BLaER1 treated with 17β-estradiol and CSF1 and Interleukin-3, amounts not matched to agents 10 nM and 100 nM (cell line): ENCODE results near the gene PRKCG.
"Not testable (repeated sequence)": the region's sequence is repeated elsewhere in the genome, so short reads cannot be mapped to it uniquely, and the experiment has no call there.

Experiments
- H3K27ac ChIP-seq, 11 experiments: shearing (Covaris generic); formaldehyde crosslinking; 2 replicates each; pipeline ENCODE4 v1.8.1; 2022
- H3K27me3 ChIP-seq, 11 experiments: shearing (Covaris generic); formaldehyde crosslinking; 2 replicates each; pipeline ENCODE4 v1.8.1; 2022
- H3K36me3 ChIP-seq, 11 experiments: shearing (Covaris generic); formaldehyde crosslinking; 2 replicates each; pipeline ENCODE4 v1.8.1; 2022
- H3K4me1 ChIP-seq, 10 experiments: shearing (Covaris generic); formaldehyde crosslinking; 2 replicates each; pipeline ENCODE4 v1.8.1; 2022
- H3K4me2 ChIP-seq, 11 experiments: shearing (Covaris generic); formaldehyde crosslinking; 2 replicates each; pipeline ENCODE4 v1.8.1; 2022
- H3K4me3 ChIP-seq, 10 experiments: shearing (Covaris generic); formaldehyde crosslinking; 2 replicates each; pipeline ENCODE4 v1.8.1; 2022
- H3K9ac ChIP-seq, 11 experiments: shearing (Covaris generic); formaldehyde crosslinking; 2 replicates each; pipeline ENCODE4 v1.8.1; 2022
- H3K9me3 ChIP-seq, 11 experiments: shearing (Covaris generic); formaldehyde crosslinking; replicated peaks in 1 of 11; 2 replicates each; pipeline ENCODE4 v1.8.1; 2022
- H4K20me1 ChIP-seq, 11 experiments: shearing (Covaris generic); formaldehyde crosslinking; 2 replicates each; pipeline ENCODE4 v1.8.1; 2022
- Cebpa-rat ChIP-seq, 11 experiments: shearing (Covaris generic); IDR thresholded peaks; 2 replicates each; pipeline ENCODE4 v1.8.1; 2022

The PRKCG gene

DNA sequence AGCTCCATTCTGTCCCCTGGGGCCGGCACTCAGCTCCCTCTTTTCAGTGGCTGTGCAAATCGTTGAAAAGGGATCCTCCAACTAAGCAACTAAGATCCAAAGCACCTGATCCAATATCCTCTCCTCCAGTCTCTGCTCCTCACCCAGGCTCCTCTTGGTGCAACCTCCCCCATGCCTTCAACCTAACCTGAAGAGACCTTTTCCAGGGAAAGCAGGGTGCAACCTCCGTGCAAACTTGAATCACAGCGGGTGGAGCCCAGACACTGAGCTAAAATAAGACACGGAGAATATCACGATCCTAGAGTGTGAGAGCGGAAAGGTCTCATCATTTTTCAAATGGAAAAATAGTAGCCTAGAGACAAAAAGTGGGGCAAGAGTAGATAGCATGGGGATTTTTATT, 35.4 kb downstream of the PRKCG start:
- no peak overlapping the region for H3K27ac ChIP-seq
- H3K9ac ChIP-seq = no peak overlapping the region
- no peak overlapping the region for H3K4me2 ChIP-seq
- H3K36me3 ChIP-seq = no peaks in the 10 kb centered on the region
- no peak overlapping the region for H3K4me3 ChIP-seq
- H3K9me3 ChIP-seq = peaks cover 0 to 12% (median 9%) of the 10 kb centered on the region in 11 experiments; a peak in 15 of 22 replicates
- TF ChIP-seq Cebpa-rat (IDR thresholded peaks at IDR 0.05) = no peak
- peaks cover 9 to 24% (median 16%) of the 10 kb centered on the region in 11 experiments; a peak in 21 of 22 replicates for H3K27me3 ChIP-seq
- no peaks in the 10 kb centered on the region for H3K4me1 ChIP-seq
- no peaks in the 10 kb centered on the region for H4K20me1 ChIP-seq

DNA sequence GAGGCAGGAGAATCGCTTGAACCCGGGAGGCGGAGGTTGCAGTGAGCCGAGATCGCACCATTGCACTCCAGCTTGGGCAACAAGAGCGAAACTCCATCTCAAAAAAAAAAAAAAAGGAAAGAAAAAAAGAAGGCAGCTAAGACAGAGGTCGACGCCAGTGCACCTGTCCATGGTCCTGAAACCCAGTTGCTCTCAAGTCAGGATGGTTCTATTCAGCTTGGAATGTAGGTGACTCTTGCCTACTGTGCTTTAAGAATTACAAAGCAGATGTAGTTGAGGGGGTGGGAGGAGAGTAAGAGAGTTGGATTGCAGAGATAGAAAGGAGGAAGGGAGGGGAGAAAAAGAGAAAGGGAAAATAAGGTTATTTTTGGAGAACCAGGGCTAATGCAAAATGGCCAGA, 45.7 kb downstream of the PRKCG start:
- no peaks in the 10 kb centered on the region for H3K36me3 ChIP-seq
- H4K20me1 ChIP-seq = no peaks in the 10 kb centered on the region; a peak in 1 of 22 replicates
- no peak overlapping the region for H3K4me2 ChIP-seq
- TF ChIP-seq Cebpa-rat (IDR thresholded peaks at IDR 0.05) = no peak
- no peak overlapping the region for H3K4me3 ChIP-seq
- H3K9me3 ChIP-seq = peaks cover 0 to 10% (median 0%) of the 10 kb centered on the region in 11 experiments; a peak in 2 of 22 replicates
- no peaks in the 10 kb centered on the region for H3K27me3 ChIP-seq
- H3K27ac ChIP-seq = no peak overlapping the region
- H3K9ac ChIP-seq = no peak overlapping the region
- no peaks in the 10 kb centered on the region for H3K4me1 ChIP-seq

DNA sequence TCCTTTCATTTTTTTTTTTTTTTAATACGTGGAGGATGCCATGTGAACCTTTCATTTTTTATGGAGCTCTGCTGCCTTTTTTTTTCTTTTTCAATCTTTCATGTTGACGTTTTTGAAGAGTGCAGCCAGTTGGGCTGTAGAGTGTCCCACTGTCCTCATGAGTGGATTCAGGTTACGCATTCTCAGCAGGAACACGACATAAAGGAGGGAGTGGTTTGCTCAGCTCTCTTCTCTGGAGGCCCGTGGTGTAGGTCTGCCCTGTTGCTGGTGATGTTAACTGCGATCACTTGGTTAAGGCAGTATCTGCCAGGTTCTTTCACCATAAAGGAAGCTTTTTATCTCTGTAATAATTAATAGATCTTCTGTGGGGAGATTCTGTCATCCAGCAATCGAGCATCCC, 54.0 kb downstream of the PRKCG start:
- Histone ChIP-seq H3K27me3 (no peaks in the 10 kb centered on the region), H4K20me1 (no peaks in the 10 kb centered on the region), H3K4me3 (no peak overlapping the region), H3K9ac (no peak overlapping the region), H3K9me3 (no peaks in the 10 kb centered on the region), H3K4me2 (no peak overlapping the region), H3K36me3 (no peaks in the 10 kb centered on the region), H3K27ac (no peak overlapping the region), H3K4me1 (no peaks in the 10 kb centered on the region)
- no peak for TF ChIP-seq Cebpa-rat (IDR thresholded peaks at IDR 0.05)

DNA sequence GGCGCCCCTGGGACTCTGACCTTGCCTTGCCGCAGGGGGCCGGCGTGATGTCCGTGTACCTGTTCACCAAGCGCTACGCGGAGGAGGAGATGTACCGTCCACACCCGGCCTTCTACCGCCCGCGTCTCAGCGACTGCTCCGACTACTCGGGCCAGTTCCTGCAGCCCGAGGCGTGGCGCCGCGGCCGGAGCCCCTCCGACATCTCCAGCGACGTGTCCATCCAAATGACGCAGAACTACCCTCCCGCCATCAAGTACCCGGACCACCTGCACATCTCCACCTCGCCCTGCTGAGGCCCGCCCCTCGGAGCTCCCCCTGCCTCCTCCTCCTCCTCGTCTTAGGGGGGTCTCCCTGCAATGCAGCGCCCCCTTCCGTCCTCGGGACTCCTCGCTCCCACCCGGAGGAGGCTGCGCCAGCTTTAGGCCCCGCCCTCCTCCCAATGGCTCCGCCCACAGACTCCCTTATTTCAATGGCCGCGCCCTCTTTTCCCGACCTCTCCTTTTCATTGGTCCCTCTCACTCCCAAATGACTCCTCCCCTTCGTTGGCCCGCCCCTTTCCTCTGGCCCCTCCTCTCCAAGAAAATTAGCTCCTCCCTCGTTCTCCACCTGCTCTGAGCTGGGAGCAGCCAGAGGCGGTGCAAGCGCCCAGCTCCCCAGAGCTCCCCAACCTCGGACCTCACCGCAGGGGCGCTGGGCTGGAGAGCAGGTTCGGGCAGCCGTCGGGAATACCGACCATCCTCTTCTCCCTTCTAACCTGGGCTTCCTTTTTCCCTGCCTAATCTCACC, 60.2 kb downstream of the PRKCG start:
- Histone ChIP-seq H3K9me3 (peaks cover 0 to 13% (median 9%) of the 10 kb centered on the region in 11 experiments; a peak in 12 of 22 replicates), H3K27ac (no peak overlapping the region), H3K27me3 (no peaks in the 10 kb centered on the region), H4K20me1 (no peaks in the 10 kb centered on the region), H3K4me2 (no peak overlapping the region), H3K4me3 (no peak overlapping the region), H3K9ac (no peak overlapping the region), H3K36me3 (no peaks in the 10 kb centered on the region), H3K4me1 (peaks cover 0 to 12% (median 0%) of the 10 kb centered on the region in 10 experiments; a peak in 6 of 20 replicates)
- no peak for TF ChIP-seq Cebpa-rat (IDR thresholded peaks at IDR 0.05)

DNA sequence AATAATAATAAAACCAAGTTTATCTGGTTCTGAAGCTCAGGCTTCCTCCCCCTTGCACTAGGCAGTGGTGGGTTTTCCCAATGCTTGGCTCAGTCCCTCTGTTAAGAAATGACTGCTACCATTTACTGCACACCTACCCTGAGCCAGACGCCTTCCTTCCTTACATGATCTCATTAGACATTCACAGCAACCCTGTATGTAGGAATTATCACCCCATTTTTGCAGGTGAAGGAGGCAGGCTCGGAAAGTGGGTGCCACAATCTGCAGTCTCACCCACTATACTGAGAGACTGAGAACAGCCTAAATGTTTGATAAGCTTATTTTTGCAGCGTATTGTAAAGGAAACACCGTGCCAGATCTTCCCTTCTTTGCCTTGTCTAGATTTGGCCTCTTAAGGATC, 62.4 kb downstream of the PRKCG start:
- TF ChIP-seq Cebpa-rat (IDR thresholded peaks at IDR 0.05) = no peak
- Histone ChIP-seq H3K27ac (no peak overlapping the region), H3K4me2 (no peak overlapping the region), H3K27me3 (no peaks in the 10 kb centered on the region), H4K20me1 (no peaks in the 10 kb centered on the region), H3K9me3 (peaks cover 0 to 13% (median 9%) of the 10 kb centered on the region in 11 experiments; a peak in 12 of 22 replicates), H3K9ac (no peak overlapping the region), H3K4me3 (no peak overlapping the region), H3K36me3 (no peaks in the 10 kb centered on the region), H3K4me1 (peaks cover 0 to 12% (median 0%) of the 10 kb centered on the region in 10 experiments; a peak in 8 of 20 replicates)

DNA sequence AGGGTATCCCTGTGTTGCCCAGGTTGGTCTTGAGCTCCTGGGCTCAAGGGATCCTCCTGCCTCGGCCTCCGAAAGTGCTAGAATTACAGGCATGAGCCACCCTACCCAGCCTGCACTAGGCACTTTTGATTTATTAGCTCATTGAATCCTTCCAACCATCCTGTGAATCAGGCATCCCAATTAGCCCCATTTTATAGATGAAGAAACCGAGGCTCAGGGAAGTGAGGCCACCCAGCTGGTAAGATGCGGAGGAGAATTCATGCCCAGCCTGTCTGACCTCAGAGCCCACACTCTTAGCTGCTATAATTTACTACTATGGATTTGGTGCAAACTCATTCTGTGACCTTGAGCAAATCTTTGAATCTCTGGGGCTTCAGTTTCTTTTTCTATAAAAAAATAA, 62.9 kb downstream of the PRKCG start:
- H3K27ac ChIP-seq = no peak overlapping the region
- no peaks in the 10 kb centered on the region for H3K27me3 ChIP-seq
- H3K9ac ChIP-seq = no peak overlapping the region
- no peak overlapping the region for H3K4me3 ChIP-seq
- no peak for TF ChIP-seq Cebpa-rat (IDR thresholded peaks at IDR 0.05)
- H4K20me1 ChIP-seq = no peaks in the 10 kb centered on the region
- peaks cover 0 to 13% (median 9%) of the 10 kb centered on the region in 11 experiments; a peak in 12 of 22 replicates for H3K9me3 ChIP-seq
- no peak overlapping the region for H3K4me2 ChIP-seq
- H3K4me1 ChIP-seq = peaks cover 0 to 12% (median 0%) of the 10 kb centered on the region in 10 experiments; a peak in 8 of 20 replicates
- no peaks in the 10 kb centered on the region for H3K36me3 ChIP-seq

DNA sequence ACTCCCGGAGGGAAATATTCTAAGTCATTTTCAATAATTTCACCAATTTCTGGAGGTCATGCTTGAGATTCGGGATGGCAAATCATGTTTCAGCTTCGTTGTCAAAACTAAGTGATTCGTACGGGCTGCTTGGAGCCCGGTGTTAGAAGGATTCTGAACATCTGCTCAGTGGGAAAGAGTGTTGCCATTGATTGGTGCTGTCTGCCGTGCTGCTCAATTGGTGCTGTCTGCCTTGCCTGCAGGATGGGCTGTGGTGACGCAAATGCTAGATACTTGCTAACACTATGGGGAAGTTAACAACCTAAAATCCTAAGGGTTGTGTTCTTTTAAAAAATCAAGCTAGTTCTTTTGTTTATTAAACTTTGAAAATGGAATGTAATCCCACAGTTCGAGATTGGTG, 63.4 kb downstream of the PRKCG start:
- H3K4me2 ChIP-seq = peak overlapping the region in 3 of 11 experiments; percentile 5 to 84 (median 80); a peak in 4 of 22 replicates
- peak overlapping the region in 2 of 10 experiments; percentile 43 to 47; a peak in 4 of 20 replicates for H3K4me3 ChIP-seq
- H3K27ac ChIP-seq = peak overlapping the region in 1 of 11 experiments; percentile 43; a peak in 3 of 22 replicates
- H3K9me3 ChIP-seq = peaks cover 0 to 13% (median 9%) of the 10 kb centered on the region in 11 experiments; a peak in 12 of 22 replicates
- H3K4me1 ChIP-seq = peaks cover 0 to 12% (median 0%) of the 10 kb centered on the region in 10 experiments; a peak in 8 of 20 replicates
- H3K27me3 ChIP-seq = no peaks in the 10 kb centered on the region
- H4K20me1 ChIP-seq = no peaks in the 10 kb centered on the region
- peak overlapping the region in 2 of 11 experiments; percentile 37 to 55; a peak in 3 of 22 replicates for H3K9ac ChIP-seq
- no peak for TF ChIP-seq Cebpa-rat (IDR thresholded peaks at IDR 0.05)
- H3K36me3 ChIP-seq = no peaks in the 10 kb centered on the region

DNA sequence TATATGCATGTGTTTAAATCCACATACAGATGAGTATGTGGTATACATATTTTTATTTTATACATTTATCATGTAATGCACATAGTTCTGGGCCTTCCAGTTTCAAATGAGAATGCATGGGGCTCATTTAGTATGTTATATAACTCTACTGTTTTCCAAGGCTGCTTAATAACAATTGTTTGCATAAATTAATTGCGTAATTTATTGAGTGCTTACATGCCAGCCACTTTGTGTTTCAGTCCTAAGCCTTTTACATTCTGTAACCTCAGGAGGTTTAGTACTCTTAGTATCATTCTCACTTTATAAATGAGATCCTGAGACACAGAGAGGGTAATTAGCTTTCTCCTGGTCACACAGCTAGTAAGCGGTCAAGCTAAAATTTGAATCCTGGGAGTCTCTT, 64.0 kb downstream of the PRKCG start:
- peaks cover 3 to 13% (median 4%) of the 10 kb centered on the region in 10 experiments for H3K4me1 ChIP-seq
- no peaks in the 10 kb centered on the region for H3K27me3 ChIP-seq
- H3K27ac ChIP-seq = peak overlapping the region in 1 of 11 experiments; percentile 43; a peak in 2 of 22 replicates
- peaks cover 0 to 13% (median 9%) of the 10 kb centered on the region in 11 experiments; a peak in 12 of 22 replicates for H3K9me3 ChIP-seq
- peak overlapping the region in 2 of 11 experiments; percentile 37 to 55; a peak in 3 of 22 replicates for H3K9ac ChIP-seq
- H3K4me2 ChIP-seq = peak overlapping the region in 3 of 11 experiments; percentile 5 to 84 (median 80); a peak in 4 of 22 replicates
- no peaks in the 10 kb centered on the region for H3K36me3 ChIP-seq
- peak in 2 of 11 experiments; percentile 40 to 52; a peak in 3 of 22 replicates for TF ChIP-seq Cebpa-rat (IDR thresholded peaks at IDR 0.05)
- H3K4me3 ChIP-seq = peak overlapping the region in 2 of 10 experiments; percentile 43 to 47; a peak in 4 of 20 replicates
- no peaks in the 10 kb centered on the region for H4K20me1 ChIP-seq

DNA sequence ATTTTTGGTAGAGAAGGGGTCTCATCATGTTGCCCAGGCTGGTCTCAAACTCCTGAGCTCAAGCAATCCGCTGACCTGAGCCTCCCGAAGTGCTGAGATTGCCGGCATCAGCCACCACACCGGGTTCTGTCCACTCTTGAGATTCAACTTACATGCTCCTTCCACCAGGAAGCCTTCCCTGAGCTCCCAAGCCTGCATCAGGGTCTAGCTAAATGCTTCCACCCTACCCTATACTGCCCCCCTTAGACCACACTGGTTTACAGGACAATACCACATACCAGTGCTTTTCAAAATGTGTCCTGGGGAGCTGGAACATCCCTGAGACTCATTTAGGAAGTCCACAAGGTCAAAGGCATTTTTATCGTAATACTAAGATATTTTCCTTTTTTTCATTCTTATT, 65.6 kb downstream of the PRKCG start:
- no peak overlapping the region for H3K4me2 ChIP-seq
- no peak overlapping the region for H3K9ac ChIP-seq
- no peaks in the 10 kb centered on the region for H3K27me3 ChIP-seq
- H3K27ac ChIP-seq = no peak overlapping the region
- no peaks in the 10 kb centered on the region for H4K20me1 ChIP-seq
- H3K9me3 ChIP-seq = peaks cover 0 to 5% (median 1%) of the 10 kb centered on the region in 11 experiments; a peak in 10 of 22 replicates
- H3K4me3 ChIP-seq = no peak overlapping the region
- H3K36me3 ChIP-seq = no peaks in the 10 kb centered on the region
- peaks cover 17 to 29% (median 19%) of the 10 kb centered on the region in 10 experiments for H3K4me1 ChIP-seq
- no peak for TF ChIP-seq Cebpa-rat (IDR thresholded peaks at IDR 0.05)

DNA sequence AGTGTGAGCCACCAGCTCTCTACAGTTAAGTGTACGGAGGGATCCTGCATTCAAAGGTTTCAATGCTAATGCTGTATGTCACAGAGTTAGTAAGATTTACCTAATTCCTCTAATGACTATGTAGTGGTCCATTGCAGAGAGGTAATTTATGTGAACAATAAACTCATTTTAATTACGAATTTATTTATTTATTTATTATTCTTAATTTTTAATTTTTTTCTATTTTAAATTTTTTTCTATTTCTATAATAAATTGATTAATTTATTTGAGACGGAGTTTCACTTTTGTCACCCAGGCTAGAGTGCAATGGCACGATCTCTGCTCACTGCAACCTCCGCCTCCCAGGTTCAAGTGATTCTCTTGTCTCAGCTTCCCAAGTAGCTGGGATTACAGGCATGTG, 66.6 kb downstream of the PRKCG start:
- not testable (repeated sequence) for H3K4me2 ChIP-seq, H3K4me3 ChIP-seq

More for the DNA sequence above, 66.6 kb downstream of the PRKCG start:
- not testable (repeated sequence) for H3K9me3 ChIP-seq, H3K36me3 ChIP-seq, H3K9ac ChIP-seq, H4K20me1 ChIP-seq, H3K27ac ChIP-seq, H3K27me3 ChIP-seq
- peaks cover 17 to 29% (median 19%) of the 10 kb centered on the region in 10 experiments for H3K4me1 ChIP-seq
